Stimulated activated effector memory CD8-positive, alpha-beta T cell treated with anti-CD3 and anti-CD28 coated beads, Interleukin-12 subunit alpha, Interleukin-12 subunit beta, amount 100 ng/mL, for 72 hours (primary cell): ENCODE results near the gene CD96.

ENCODE experiments used
- ATAC-seq: fragments of 150-1000 bp; cut with Tn5 transposase; 2 replicates; pipeline ENCODE4 v1.10.0; 2021
- DNase-seq, 2 donors: peaks; one replicate each; pipeline ENCODE4 v3.0.0; 2021 to 2022; ENCODE audit warnings: low spot score in 2 of 2
- H3K27ac Mint-ChIP-seq: one replicate; pipeline ENCODE4 v1.8.0; 2022; ENCODE audit warnings: mild to moderate bottlenecking, mixed read lengths
- H3K36me3 Mint-ChIP-seq: one replicate; pipeline ENCODE4 v1.8.0; 2022; ENCODE audit warnings: mild to moderate bottlenecking, mixed read lengths
- H3K4me1 Mint-ChIP-seq: one replicate; pipeline ENCODE4 v1.8.0; 2022; ENCODE audit warnings: mixed read lengths
- H3K4me3 Mint-ChIP-seq: one replicate; pipeline ENCODE4 v1.8.0; 2022; ENCODE audit warnings: mild to moderate bottlenecking, mixed read lengths
- H3K9me3 Mint-ChIP-seq: one replicate; pipeline ENCODE4 v1.8.0; 2022; ENCODE audit warnings: mixed read lengths

CD96 gene

DNA sequence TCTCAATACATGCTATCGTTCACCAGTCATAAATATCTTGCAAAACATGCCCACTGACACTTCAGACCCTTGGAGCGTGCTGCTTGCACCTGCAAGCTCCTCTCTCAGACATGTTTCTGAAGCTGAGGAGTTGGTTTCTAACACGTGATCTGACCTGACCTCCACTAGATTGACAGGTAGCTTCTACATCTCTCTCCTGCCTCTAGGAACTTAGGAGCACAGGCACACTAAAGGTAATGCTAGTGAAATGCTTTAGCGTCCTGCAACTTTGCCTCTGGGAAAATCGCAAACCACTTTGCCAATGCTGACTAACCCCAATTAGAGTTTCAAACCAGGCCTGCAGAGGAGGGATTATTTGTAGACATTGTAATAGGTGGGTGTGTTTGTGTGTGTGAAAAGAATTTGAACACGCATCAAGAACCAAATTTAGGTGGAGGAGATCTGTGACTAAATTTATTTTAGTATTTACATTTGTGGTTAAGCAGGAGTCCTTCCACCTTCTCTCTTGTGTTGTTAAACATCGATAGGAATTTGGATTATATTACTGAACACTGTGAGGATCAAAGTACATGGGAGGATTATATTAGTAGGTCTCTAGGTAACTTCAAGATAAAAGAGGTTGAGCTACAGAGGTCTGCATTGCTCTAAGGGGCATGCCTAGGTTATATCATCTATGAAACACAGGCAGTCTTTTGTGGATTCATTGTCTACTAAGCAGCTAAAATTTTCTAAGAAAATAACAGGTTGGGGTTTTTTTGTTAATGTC is 139.8 kb downstream of the CD96 start:
- Mint-ChIP-seq H3K9me3 (no peaks in the 10 kb centered on the region), H3K4me1 (peaks cover 80% of the 10 kb centered on the region), H3K4me3 (no peak overlapping the region), H3K27ac (no peak overlapping the region), H3K36me3 (peaks cover 41% of the 10 kb centered on the region)
- DNase-seq (no peak), ATAC-seq (no peak)

DNA sequence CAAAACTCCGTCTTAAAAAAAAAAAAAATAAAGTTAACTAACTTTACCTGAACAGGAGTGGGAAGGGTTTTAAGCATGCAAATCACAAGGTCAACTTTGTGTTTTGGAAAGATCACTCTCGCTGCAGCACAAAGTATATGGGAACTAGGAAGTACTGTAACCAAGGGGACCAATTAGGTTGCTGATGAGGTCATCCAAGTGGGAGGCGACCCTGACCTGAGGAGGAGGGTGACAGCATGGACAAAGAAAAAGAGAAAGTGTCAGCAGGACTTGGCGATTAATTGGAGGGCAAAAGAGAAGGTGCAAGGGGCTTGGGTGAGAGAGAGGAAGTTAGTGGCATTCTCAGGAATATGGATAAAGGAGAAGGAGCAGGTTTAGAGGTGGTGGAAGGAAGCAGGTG is 142.6 kb downstream of the CD96 start:
- Mint-ChIP-seq H3K36me3 (peaks cover 25% of the 10 kb centered on the region), H3K9me3 (no peaks in the 10 kb centered on the region), H3K4me3 (peak overlapping the region; percentile 20), H3K27ac (no peak overlapping the region), H3K4me1 (peaks cover 79% of the 10 kb centered on the region)
- DNase-seq: no peak
- no peak for ATAC-seq

DNA sequence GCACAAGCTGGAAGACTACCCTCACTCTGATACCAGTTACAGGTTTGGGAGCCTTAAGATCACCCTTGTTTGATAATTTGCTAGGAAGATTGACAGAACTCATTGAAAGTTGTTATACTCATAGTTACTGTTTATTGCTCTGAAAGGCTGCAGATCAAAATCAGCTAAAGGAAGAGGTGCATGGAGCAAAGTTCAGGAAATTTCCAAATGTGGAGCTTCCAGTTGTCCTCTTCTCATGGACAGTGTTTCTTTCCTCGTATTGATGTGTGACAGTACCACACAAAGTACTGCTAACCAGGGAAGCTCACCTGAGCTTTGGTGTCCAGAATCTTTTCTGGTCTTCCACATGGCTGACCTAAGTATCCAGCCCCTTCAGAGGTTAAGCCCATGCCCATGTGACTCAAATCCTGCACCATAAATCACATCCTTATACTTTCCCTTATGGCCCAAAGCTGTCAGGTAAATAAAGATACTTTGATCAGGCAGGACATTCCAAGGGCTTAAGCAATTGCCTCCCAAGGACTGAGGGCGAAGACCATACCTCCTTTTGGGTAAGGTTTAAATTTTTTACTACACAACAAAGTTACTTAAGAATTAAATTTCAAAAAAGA is 146.3 kb downstream of the CD96 start:
- Mint-ChIP-seq H3K27ac (no peak overlapping the region), H3K4me1 (peaks cover 80% of the 10 kb centered on the region), H3K36me3 (peaks cover 22% of the 10 kb centered on the region), H3K9me3 (no peaks in the 10 kb centered on the region), H3K4me3 (no peak overlapping the region)
- DNase-seq: no peak
- ATAC-seq: no peak

DNA sequence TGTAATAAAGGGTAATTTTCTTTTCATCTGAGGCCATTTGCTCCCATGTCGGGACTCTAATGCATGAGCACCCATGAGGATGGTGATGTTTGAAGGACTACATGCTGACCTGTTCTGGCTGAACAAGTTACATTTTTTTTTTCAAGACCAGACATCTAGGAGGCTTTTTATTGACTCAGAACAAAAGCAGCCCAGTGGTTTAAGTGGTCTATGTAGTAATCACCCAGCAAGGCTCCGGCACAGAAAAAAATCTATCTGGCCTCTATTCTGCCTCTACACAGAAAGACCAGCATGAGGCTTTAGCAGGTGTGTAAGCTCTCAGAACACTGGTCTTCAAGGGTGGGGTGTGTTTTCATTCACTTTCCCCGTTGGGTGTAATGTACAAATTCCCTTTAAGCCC is 148.2 kb downstream of the CD96 start:
- H3K27ac Mint-ChIP-seq: peak overlapping the region; percentile 64
- peak overlapping the region; percentile 41 for H3K4me3 Mint-ChIP-seq
- peak; percentile 98 for ATAC-seq
- peak in 1 of 2 donors; percentile 75 for DNase-seq
- H3K4me1 Mint-ChIP-seq: peaks cover 78% of the 10 kb centered on the region
- H3K36me3 Mint-ChIP-seq: peaks cover 15% of the 10 kb centered on the region
- no peaks in the 10 kb centered on the region for H3K9me3 Mint-ChIP-seq

DNA sequence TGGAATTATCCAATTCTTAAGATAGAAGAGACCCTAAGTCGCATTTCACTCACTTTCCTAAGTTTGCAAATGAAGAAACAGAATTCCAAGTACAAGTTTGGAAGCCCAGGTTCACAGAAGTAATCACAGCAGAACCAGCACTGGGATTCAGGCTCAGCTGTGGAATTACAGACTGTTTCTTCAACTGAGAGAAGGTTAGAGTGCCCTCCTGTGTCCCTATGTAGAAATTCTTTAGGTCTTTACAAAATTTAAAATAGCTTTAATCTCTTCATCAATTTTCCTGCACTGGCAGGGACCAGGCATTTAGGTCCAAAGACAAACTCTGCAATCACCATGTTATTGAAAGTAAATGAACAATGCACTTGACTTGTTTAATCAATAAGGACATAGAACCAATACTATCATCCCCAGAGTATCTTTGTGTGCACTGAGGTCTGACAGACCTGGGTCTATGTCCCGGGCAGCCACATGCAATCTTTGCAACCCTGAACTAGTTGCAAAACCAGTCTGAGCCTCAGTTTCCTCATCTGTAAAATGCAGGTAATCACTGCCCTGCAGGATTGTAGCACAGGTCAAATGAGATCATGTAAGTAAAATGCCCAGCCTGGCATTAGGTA is 149.4 kb downstream of the CD96 start:
- H3K9me3 Mint-ChIP-seq: no peaks in the 10 kb centered on the region
- H3K36me3 Mint-ChIP-seq: peaks cover 15% of the 10 kb centered on the region
- no peak overlapping the region for H3K4me3 Mint-ChIP-seq
- ATAC-seq (no peak), DNase-seq (no peak)
- no peak overlapping the region for H3K27ac Mint-ChIP-seq
- peaks cover 77% of the 10 kb centered on the region for H3K4me1 Mint-ChIP-seq

DNA sequence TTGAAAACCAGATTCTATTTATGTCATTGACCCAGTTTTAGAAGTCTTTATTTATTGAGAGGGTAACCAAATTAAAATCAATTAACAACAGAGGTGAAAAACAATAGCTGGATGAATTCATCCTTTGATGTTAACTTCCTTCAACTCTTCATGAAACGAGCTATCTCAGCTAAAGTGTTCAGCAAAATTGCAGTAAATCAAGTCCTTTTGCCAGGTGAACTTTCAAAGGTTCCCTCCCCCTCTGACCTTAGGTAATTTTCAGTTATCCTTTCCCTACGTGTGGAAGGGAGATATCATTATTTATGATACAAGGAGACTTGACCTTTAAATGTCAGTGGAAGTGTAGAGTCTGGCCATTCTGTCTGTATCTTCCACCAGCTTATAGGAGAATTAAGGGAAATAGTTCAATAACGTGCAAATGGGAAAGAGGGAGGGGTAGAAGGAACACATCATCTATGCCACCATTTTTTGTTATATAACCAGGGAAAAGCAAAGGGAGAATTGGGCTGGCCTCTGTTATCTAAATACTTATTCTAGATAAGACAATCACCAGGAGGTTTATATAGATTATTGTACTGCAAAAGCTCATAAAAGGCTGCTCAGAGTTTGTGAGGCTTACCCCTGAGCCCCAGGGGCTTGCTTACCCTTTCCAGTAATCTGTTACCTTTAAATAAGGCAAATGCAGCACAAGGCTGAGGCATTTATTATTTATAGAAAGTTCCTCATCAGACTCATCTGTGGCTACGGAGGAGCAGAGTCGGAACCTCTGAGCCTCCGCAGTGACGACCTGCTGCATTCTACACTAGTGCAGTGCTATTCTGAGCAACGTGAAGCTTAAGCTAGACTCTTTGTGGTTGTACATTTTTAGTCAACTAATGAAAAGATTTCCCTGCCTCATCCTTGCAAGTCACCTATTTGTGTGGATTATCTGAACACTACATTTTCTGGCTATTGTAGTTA is 150.9 kb downstream of the CD96 start:
- Mint-ChIP-seq H3K9me3 (no peaks in the 10 kb centered on the region), H3K36me3 (peaks cover 15% of the 10 kb centered on the region), H3K4me1 (peaks cover 66% of the 10 kb centered on the region), H3K27ac (peak overlapping the region; percentile 86), H3K4me3 (peak overlapping the region; percentile 40)
- peak; percentile 25 for ATAC-seq
- DNase-seq: no peak

DNA sequence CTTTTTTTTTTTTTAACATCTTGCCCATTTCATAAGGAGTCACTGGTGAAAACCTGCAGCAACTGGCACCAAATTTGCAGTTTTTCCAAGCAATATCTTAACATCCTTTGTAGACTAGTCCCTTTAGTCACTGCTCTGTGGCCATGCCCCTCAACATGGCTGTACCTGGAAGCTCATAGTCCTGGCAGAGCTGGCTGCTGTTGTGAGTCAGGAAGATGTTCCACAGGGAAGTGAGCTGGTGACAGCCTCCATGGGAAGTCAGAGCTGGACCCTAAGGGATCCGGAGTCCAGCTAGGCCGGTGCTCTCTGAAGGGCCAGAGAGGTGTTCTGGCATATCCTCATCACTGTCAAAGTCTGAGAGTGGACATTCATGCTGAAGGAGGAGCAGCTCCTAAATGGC is 152.5 kb downstream of the CD96 start:
- ATAC-seq: no peak
- DNase-seq: no peak
- H3K27ac Mint-ChIP-seq: peak overlapping the region; percentile 86

DNA sequence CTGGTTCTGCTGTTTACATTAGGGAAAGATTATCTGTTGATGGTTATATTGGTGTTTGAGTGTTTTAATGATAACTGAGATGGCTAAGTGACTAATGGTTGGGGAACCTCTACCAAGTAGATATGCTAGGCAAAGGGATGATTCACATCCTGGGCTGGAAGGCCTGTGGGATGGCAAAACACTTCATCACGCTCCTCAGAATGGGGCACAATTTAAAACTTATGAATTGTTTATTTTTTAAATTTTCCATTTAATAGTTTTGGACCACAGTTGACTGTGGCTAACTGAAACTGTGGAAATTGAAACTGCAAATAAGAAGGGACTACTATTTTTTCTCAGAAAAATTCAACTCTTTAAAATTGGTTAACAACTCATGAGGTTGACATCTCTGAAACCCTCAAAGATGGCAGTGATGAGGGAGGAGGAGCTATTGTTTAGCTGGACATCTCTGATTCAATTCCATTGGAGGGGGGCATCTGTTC is 153.7 kb downstream of the CD96 start:
- Mint-ChIP-seq H3K9me3 (no peaks in the 10 kb centered on the region), H3K4me1 (peaks cover 62% of the 10 kb centered on the region), H3K4me3 (peak overlapping the region; percentile 44), H3K27ac (peak overlapping the region; percentile 75), H3K36me3 (peaks cover 9% of the 10 kb centered on the region)
- peak; percentile 96 for ATAC-seq
- no peak for DNase-seq

More for the DNA sequence above, 152.5 kb downstream of the CD96 start:
- H3K9me3 Mint-ChIP-seq: no peaks in the 10 kb centered on the region
- H3K4me1 Mint-ChIP-seq: peaks cover 65% of the 10 kb centered on the region
- peaks cover 15% of the 10 kb centered on the region for H3K36me3 Mint-ChIP-seq
- H3K4me3 Mint-ChIP-seq: peak overlapping the region; percentile 40

DNA sequence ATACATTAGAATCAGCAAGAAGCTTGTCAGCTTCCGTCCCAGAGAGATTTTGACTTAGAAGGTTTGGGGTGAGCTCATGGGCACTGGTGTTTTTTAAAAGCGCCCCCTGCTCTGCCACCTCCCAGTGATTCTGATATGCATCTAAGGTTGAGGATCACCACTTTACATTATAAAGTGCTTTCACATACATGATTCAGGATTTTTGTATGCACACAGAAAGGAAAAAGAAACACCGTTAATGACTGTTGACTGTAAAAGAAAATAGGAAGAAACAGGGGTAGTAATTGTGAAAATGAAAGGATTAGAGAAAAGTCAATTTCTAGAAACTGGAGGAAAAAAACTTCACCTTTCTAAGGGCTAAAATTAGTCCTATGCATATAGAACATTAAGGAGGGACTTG is 158.1 kb downstream of the CD96 start:
- ATAC-seq: peak; percentile 43

DNA sequence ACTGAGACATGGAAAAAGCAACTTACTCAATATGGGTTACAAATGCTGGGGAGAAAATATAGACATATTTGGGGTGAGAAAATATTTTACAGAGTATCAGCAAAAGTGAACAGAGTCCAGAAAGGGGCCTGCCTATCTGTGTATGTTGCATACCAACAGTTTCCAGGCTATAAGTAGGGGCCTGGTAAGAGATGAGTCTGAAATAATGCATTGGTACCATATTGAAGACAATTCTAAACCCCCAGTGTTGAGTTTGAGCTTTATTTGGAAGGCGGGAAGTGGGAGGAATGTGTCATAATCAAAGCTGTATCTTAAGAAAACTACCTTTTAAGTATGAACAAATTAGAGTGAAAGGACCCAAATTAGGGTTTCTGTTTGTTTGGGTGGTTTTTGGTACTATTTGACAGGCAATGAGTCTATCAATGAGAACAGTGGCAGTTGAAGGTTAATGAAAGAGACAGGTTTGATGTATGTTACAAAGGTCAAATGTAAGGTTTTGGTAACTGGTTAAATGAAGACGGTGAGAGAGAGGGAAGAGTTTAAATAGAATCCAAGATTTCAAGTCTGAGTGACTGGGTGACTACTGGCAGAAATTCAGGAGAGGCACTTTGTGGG is 159.4 kb downstream of the CD96 start:
- peaks cover 53% of the 10 kb centered on the region for H3K4me1 Mint-ChIP-seq
- DNase-seq (no peak), ATAC-seq (peak; percentile 35)
- H3K27ac Mint-ChIP-seq: no peak overlapping the region
- no peaks in the 10 kb centered on the region for H3K9me3 Mint-ChIP-seq
- H3K36me3 Mint-ChIP-seq: peaks cover 7% of the 10 kb centered on the region
- H3K4me3 Mint-ChIP-seq: no peak overlapping the region

More for the DNA sequence above, 158.1 kb downstream of the CD96 start:
- DNase-seq: no peak
- no peak overlapping the region for H3K27ac Mint-ChIP-seq
- H3K36me3 Mint-ChIP-seq: peaks cover 7% of the 10 kb centered on the region
- H3K4me1 Mint-ChIP-seq: peaks cover 45% of the 10 kb centered on the region
- H3K9me3 Mint-ChIP-seq: no peaks in the 10 kb centered on the region
- peak overlapping the region; percentile 28 for H3K4me3 Mint-ChIP-seq
